Memory B cell (primary cell): ENCODE data around the gene DLG1.

ENCODE experiments used
- ATAC-seq: fragments of 150-1000 bp; cut with Tn5 transposase; 2 replicates; pipeline ENCODE4 v1.10.0; 2021; ENCODE audit warnings: low read depth, mild to moderate bottlenecking, moderate library complexity
- DNase-seq, 2 donors: peaks; one replicate each; pipeline ENCODE4 v3.0.0; 2022; ENCODE audit warnings: low spot score in 2 of 2
- H3K27ac Mint-ChIP-seq: one replicate; pipeline ENCODE4 v1.8.0; 2022; ENCODE audit warnings: mild to moderate bottlenecking, moderate library complexity, mixed read lengths
- H3K27me3 Mint-ChIP-seq: one replicate; pipeline ENCODE4 v1.8.0; 2022; ENCODE audit warnings: mixed read lengths
- H3K36me3 Mint-ChIP-seq: one replicate; pipeline ENCODE4 v1.8.0; 2022; ENCODE audit warnings: mild to moderate bottlenecking, mixed read lengths
- H3K4me1 Mint-ChIP-seq: one replicate; pipeline ENCODE4 v1.8.0; 2022; ENCODE audit warnings: mixed read lengths
- H3K4me3 Mint-ChIP-seq: one replicate; pipeline ENCODE4 v1.8.0; 2022; ENCODE audit warnings: mild to moderate bottlenecking, moderate library complexity, mixed read lengths
- H3K9me3 Mint-ChIP-seq: one replicate; pipeline ENCODE4 v1.8.0; 2022; ENCODE audit warnings: mixed read lengths

The DLG1 gene

GRCh38 chr3:196994056-196994455, 304.4 kb downstream of the DLG1 start:
- no peaks in the 10 kb centered on the region for H3K4me1 Mint-ChIP-seq
- DNase-seq (no peak), ATAC-seq (no peak)
- H3K9me3 Mint-ChIP-seq, result no peaks in the 10 kb centered on the region
- no peaks in the 10 kb centered on the region for H3K27me3 Mint-ChIP-seq
- no peak overlapping the region for H3K4me3 Mint-ChIP-seq
- H3K27ac Mint-ChIP-seq, result no peak overlapping the region
- H3K36me3 Mint-ChIP-seq, result no peaks in the 10 kb centered on the region
